Kidney (tissue), 14 donors: Measurements from ENCODE around the gene SKOR1. TPM values are rescaled to one million over a fixed set of nuclear protein-coding genes. Genes with fewer than 3 reads are reported as not detected.

ENCODE experiments used
- DNase-seq, 5 donors: peaks; one replicate each; pipeline ENCODE4 v3.0.0-alpha.2; 2013 to 2020
- FAIRE-seq: peaks from 2 replicates; lab custom pipeline; 2012; peaks lifted over from hg19 to GRCh38; lab: Jason Lieb, UNC
- H3K27ac ChIP-seq, 2 donors: one replicate each; pipeline ENCODE4 v1.7.0; 2013; ENCODE audit warnings: low read depth in 2 of 2, low read length in 2 of 2, inconsistent platforms in 1 of 2
- H3K27me3 ChIP-seq: one replicate; pipeline ENCODE4 v1.7.1; 2013; ENCODE audit warnings: low read length, inconsistent platforms; ENCODE audit not compliant: control insufficient read depth, insufficient read depth
- H3K36me3 ChIP-seq, 3 donors: one replicate each; pipeline versions ENCODE4 v1.7.0 to v1.7.1; 2013; ENCODE audit warnings: low read length in 3 of 3, control low read depth in 1 of 3, inconsistent platforms in 1 of 3; ENCODE audit not compliant: insufficient read depth in 3 of 3, control insufficient read depth in 2 of 3
- H3K4me1 ChIP-seq, 3 donors: one replicate each; pipeline versions ENCODE4 v1.7.0 to v1.7.1; 2013; ENCODE audit warnings: low read length in 3 of 3, inconsistent platforms in 1 of 3, low read depth in 1 of 3; ENCODE audit not compliant: control insufficient read depth in 2 of 3, insufficient read depth in 2 of 3
- H3K4me3 ChIP-seq, 3 donors: one replicate each; pipeline versions ENCODE4 v1.7.0 to v1.8.1; 2013; ENCODE audit warnings: low read length in 3 of 3, control low read depth in 1 of 3, inconsistent platforms in 1 of 3
- H3K9ac ChIP-seq, 3 donors: one replicate each; pipeline versions ENCODE4 v1.7.0 to v1.7.1; 2013; ENCODE audit warnings: low read length in 3 of 3, control low read depth in 1 of 3, inconsistent platforms in 1 of 3
- H3K9me3 ChIP-seq, 3 donors: one replicate each; pipeline versions ENCODE4 v1.7.0 to v1.7.1; 2013; ENCODE audit warnings: low read length in 3 of 3, control low read depth in 1 of 3, inconsistent platforms in 1 of 3; ENCODE audit not compliant: control insufficient read depth in 2 of 3, insufficient read depth in 1 of 3
- intact Hi-C: fragments of 100-400 bp; cut with DNase I; formaldehyde crosslinking; loops from one replicate; pipeline ENCODE4 v1.11.1; 2022
- polyA plus RNA-seq: library from polyadenylated mRNA; stranded (reverse); fragments of 350-450 nt; fragmentation: Illumina TruSeq; extraction: RNeasy Lipid Tissue Mini Kit (QIAGEN cat#74804); gene quantifications from one replicate; pipeline ENCODE4 v1.2.3, GENCODE V29; 2014; ENCODE audit warnings: low read depth, low replicate concordance; ENCODE audit not compliant: insufficient read depth
- total RNA-seq: library from RNA; stranded (reverse); fragmentation: NEBNext Ultra II Directional; extraction: Animal tissue kit (Norgen Biotek cat#: 25700); gene quantifications from one replicate; pipeline ENCODE4 v1.2.1, GENCODE V29; 2021
- TF ChIP-seq, protein P1 (sequence below): IDR thresholded peaks from 3 replicates; pipeline ENCODE4 v1.5.1; 2012; ENCODE audit warnings: mild to moderate bottlenecking, moderate library complexity, borderline replicate concordance; ENCODE audit not compliant: insufficient read depth; ENCODE audit errors: extremely low read depth
- donor health status: control.
- donor health status: control.
- donor health status: control.
- donor health status: control.
- donor health status: control.
- donor health status: DM: yes; HTN: yes; CAD: no.
- donor health status: Normal renal cell carcinoma (clear cell type).

SKOR1 gene
- total and polyA plus RNA-seq, 2 donors from 2014 or later: 0.22 to 0.57 TPM

DNA sequence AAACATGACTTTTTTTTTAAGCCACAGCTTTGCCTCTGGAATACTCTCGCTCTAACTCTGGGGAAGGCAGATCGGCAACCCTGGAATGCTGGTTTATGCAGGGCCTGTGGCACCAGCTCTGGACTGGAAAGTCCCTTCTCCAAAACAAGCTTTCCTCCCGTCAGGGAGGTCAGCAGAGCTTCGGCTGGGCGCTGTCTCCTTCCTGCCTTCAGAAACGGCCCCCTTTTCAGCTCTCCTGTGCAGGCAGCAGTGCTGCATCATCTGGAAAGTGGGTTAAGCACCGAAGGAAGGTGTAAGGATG lies 42.7 kb upstream of the SKOR1 start:
- H3K27ac ChIP-seq: no peak overlapping the region
- no peaks in the 10 kb centered on the region for H3K9me3 ChIP-seq
- H3K36me3 ChIP-seq: no peaks in the 10 kb centered on the region
- H3K27me3 ChIP-seq: no peaks in the 10 kb centered on the region
- TF ChIP-seq, protein P1, sequence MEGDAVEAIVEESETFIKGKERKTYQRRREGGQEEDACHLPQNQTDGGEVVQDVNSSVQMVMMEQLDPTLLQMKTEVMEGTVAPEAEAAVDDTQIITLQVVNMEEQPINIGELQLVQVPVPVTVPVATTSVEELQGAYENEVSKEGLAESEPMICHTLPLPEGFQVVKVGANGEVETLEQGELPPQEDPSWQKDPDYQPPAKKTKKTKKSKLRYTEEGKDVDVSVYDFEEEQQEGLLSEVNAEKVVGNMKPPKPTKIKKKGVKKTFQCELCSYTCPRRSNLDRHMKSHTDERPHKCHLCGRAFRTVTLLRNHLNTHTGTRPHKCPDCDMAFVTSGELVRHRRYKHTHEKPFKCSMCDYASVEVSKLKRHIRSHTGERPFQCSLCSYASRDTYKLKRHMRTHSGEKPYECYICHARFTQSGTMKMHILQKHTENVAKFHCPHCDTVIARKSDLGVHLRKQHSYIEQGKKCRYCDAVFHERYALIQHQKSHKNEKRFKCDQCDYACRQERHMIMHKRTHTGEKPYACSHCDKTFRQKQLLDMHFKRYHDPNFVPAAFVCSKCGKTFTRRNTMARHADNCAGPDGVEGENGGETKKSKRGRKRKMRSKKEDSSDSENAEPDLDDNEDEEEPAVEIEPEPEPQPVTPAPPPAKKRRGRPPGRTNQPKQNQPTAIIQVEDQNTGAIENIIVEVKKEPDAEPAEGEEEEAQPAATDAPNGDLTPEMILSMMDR: no peak
- H3K4me1 ChIP-seq: peaks cover 0 to 12% (median 6%) of the 10 kb centered on the region in 3 donors
- no peak for FAIRE-seq
- no peak for DNase-seq
- no peak overlapping the region for H3K4me3 ChIP-seq
- intact Hi-C loops: no loop called here
- H3K9ac ChIP-seq: no peak overlapping the region

GRCh38 chr15:67783303-67783702 lies 42.0 kb upstream of the SKOR1 start:
- Histone ChIP-seq H3K4me3 (no peak overlapping the region), H3K4me1 (peaks cover 0 to 12% (median 6%) of the 10 kb centered on the region in 3 donors), H3K27ac (no peak overlapping the region), H3K36me3 (no peaks in the 10 kb centered on the region), H3K9me3 (no peaks in the 10 kb centered on the region), H3K27me3 (no peaks in the 10 kb centered on the region), H3K9ac (no peak overlapping the region)
- intact Hi-C loops: no loop called here
- TF ChIP-seq, protein P1: no peak
- DNase-seq (no peak), FAIRE-seq (no peak)

- no peaks in the 10 kb centered on the region for H3K27me3 ChIP-seq
- H3K9ac ChIP-seq: no peak overlapping the region
- H3K4me1 ChIP-seq: peaks cover 0 to 12% (median 6%) of the 10 kb centered on the region in 3 donors
- H3K4me3 ChIP-seq: no peak overlapping the region
- intact Hi-C loops: no loop called here
- TF ChIP-seq, protein P1: no peak
- DNase-seq (no peak), FAIRE-seq (no peak)
- H3K9me3 ChIP-seq: no peaks in the 10 kb centered on the region
- no peak overlapping the region for H3K27ac ChIP-seq
- H3K36me3 ChIP-seq: no peaks in the 10 kb centered on the region
Observed at GRCh38 chr15:67784090-67784781, 41.1 kb upstream of the SKOR1 start.

- H3K9ac ChIP-seq: no peak overlapping the region
- DNase-seq: no peak
- no peaks in the 10 kb centered on the region for H3K27me3 ChIP-seq
- H3K4me1 ChIP-seq: peaks cover 0 to 12% (median 6%) of the 10 kb centered on the region in 3 donors
- H3K36me3 ChIP-seq: no peaks in the 10 kb centered on the region
- no peak for FAIRE-seq
- intact Hi-C loops: no loop called here
- TF ChIP-seq, protein P1: no peak
- no peak overlapping the region for H3K27ac ChIP-seq
- no peaks in the 10 kb centered on the region for H3K9me3 ChIP-seq
- H3K4me3 ChIP-seq: no peak overlapping the region
Observed at GRCh38 chr15:67784856-67785430, 40.4 kb upstream of the SKOR1 start.
